Measurements from ENCODE around the gene RYR1.
A peak's percentile ranks its signal among the peaks of the same experiment; 100 is the strongest.
"Not testable (repeated sequence)": the region's sequence is repeated elsewhere in the genome, so short reads cannot be mapped to it uniquely, and the experiment has no call there.

The RYR1 gene

DNA sequence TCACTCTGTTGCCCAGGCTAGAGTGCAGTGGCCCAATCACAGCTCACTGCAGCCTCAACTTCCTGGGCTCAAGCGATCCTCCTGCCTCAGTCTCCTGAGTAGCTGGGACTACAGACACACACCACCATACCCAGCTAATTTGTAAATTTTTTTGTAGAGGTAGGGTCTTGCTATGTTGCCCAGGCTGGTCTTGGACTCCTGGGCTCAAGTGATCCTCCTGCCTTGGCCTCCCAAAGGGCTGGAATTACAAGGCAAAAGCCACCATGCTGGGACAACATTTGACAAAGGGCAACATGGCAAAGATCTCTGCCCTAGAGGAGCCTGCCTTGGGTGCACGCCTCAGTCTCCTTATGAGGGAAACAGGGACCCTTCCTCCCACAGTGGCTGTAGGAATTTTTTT, 61.9 kb downstream of the RYR1 start:
- DNase-seq, result not testable (repeated sequence)

DNA sequence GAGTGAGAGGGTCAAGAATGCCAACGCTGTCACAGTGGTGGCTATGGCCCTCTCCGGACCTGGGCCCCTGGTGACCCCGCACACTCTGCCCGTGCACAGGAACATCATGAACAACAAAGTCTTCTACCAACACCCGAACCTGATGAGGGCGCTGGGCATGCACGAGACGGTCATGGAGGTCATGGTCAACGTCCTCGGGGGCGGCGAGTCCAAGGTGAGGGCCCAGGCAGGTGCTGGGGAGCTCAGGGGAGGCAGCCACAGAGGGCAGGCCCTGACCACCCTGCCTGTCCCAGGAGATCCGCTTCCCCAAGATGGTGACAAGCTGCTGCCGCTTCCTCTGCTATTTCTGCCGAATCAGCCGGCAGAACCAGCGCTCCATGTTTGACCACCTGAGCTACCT, 62.6 kb downstream of the RYR1 start:
- DNase-seq, result no peak

DNA sequence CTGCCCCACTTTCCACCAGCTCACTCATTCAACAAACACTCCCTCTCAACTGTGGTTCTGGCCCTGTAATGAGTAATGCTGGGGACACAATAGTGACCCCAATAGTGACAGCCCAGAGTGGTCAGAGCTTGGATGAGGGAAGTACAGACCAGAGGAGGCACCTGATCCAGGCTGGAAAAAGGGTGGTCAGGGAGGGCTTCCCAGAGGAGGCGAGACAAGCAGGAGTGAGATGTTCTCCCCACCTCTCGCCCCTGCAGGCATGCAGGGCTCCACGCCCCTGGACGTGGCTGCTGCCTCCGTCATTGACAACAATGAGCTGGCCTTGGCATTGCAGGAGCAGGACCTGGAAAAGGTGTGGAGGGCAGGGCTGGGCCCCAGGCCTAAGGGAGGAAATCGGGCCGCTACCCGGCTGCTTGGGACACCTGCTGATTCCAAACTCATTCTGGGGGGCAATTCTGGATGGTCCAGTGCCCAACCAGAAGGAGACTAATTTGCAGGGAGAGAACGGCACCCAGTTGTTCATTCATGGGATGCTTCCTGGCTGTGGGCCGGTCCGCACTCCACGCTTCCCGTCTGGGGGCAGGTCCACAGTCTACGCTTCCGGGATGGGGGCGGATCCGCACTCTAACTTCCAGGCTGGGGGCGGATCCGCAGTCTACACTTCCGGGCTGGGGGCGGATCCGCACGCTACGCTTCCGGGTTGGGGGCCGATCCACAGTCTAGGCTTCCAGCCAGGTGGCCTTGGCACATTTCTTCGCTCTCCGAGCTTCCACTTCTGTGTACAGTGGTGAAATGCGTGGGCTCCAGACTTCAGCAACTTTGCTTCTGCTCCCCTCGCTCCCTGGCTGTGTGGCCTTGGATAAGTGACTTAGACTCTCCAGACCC, 63.4 kb downstream of the RYR1 start:
- peak; percentile 78 for DNase-seq

DNA sequence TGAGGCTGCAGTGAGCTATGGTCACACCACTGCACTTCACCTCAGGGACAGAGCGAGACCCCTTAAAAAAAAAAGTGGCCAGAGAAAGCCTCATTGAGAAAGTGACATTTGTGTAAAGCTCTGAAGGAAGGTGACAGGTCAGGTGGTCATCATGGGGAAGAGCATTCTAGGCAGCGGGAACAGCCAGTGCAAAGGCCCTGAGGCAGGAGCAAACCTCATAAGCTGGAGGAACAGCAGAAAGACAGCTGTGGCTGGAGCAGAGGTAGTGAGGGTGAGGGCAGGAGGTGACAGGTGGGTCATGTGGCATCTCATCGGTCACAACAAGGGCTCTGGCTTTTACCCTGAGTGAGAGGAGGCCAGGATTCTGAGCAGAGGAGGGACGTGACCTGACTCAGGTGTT, 64.4 kb downstream of the RYR1 start:
- no peak for DNase-seq

DNA sequence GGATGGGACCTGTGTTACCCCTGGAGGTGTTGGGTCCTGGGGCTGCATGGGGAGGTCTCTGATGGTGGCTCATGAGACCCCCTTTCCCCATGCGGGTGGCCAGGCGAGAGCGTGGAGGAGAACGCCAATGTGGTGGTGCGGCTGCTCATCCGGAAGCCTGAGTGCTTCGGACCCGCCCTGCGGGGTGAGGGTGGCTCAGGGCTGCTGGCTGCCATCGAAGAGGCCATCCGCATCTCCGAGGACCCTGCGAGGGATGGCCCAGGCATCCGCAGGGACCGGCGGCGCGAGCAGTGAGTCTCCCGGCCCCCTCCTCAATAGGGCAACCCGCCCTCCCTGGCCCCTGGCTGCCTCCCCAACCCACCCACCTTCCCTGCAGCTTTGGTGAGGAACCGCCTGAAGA, 66.0 kb downstream of the RYR1 start:
- DNase-seq, result no peak

DNA sequence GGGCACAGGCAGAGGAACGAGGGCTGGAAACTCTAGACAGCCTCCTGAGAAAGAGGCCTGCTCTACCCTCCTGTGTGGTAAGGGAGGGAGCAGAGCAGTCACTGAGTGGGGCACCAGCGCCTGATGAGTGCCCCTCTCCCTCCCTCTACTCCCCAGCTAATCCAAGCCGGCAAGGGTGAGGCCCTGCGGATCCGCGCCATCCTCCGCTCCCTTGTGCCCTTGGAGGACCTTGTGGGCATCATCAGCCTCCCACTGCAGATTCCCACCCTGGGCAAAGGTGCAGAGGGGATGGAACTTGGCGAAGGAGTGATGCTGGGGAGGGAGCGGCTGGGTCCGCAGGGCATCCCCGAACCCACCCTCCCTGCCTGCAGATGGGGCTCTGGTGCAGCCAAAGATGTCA, 67.0 kb downstream of the RYR1 start:
- DNase-seq, result no peak

DNA sequence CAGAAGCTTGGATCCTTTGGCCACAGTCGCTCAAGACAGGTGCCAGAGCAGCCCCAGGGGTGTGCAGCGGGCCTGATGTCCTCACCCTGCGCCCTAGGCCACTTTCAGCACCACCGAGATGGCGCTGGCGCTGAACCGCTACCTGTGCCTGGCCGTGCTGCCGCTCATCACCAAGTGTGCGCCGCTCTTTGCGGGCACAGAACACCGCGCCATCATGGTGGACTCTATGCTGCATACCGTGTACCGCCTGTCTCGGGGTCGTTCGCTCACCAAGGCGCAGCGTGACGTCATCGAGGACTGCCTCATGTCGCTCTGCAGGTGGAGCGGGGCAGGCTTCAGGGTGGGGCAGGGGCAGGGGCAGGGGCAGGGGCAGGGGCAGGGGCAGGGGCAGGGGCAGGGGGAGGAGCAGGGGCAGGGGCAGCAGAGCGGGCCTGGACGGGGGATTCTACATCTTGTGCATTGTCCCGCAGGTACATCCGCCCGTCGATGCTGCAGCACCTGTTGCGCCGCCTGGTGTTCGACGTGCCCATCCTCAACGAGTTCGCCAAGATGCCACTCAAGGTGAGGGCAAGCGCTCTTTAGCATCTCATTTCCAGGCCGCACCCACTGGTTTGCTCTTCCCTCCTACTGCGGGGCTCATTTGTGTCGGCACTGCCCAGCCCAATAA, 69.1 kb downstream of the RYR1 start:
- DNase-seq, result no peak

DNA sequence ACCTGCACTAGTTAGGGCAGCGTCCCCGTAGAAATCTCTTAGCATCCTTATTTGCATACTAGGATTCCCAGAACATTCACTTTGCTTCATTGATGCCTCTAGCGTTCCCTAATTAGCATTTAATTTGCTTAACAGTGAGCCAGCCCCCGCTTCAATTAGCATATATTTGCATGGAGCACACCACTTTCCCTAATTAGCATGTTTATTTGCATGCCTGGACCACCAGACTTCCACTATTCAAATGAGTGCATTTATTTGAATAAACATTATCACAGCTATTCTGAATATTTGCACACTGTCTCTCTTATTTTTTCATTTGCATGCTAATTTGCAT, 69.6 kb downstream of the RYR1 start:
- no peak for DNase-seq

DNA sequence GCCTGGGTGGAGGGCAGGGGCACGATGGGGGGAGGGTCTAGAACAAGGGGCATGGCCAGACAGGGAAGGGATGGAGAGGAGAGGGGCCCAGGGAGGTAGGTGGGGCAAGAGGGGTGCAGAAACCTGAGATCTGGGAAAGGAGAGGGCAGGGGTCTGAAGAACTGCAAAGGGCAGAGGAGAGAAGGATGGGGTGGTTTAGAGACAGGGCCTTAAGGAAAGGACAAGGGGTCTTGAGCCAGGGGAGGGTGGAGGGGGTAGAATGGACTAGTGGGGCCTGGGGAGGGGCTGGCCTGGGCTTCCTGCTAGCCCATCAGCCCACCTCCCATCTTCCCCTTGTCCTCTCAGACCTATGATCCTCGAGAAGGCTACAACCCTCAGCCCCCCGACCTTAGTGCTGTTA, 72.5 kb downstream of the RYR1 start:
- DNase-seq, result no peak

DNA sequence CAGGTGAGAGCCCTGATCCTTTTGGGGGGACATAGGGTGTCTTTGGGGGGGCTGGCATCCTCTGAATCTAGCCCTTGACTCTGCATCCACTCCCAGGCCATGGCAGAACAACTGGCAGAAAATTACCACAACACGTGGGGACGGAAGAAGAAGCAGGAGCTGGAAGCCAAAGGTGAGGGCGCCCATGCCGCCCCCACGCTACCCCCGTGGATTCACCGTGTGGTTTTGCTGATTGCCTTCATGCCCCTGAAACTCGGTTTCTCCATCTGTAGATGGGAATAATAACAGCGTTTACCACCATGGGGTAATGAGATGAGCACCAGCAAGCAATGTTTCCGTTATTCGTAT, 72.9 kb downstream of the RYR1 start:
- no peak for DNase-seq

DNA sequence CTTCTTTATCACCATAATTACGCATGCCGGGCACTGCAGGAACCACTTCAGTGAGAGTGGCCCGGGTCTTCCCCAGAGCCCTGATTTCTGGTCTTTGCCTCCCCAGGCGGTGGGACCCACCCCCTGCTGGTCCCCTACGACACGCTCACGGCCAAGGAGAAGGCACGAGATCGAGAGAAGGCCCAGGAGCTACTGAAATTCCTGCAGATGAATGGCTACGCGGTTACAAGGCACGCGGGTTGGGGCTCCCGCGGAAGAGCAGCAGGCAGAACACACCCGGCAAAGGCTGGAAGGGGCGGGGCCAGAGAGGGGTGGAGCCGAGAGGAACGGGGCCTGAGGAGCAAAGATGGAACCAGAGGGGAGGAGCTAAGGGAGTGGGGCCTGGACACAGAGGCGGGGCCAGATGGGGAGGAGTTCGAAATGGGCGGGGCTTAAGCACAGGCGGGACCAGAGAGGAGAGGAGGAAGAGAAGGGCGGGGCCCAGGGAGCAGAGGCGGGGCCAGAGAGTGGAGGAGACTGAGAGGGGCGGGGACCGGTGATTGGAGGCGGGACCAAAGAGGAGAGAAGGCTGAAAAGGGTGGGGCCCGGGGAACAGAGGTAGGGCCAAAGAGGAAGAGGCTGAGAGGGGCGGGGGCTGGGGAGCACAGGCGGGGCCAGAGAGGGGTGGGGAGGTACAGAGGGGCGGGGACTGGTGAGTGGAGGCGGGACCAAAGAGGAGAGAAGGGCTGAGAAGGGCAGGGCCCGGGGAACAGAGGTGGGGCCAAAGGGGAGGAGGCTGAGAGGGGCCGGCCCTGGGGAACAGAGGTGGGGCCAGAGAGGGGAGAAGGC, 73.4 kb downstream of the RYR1 start:
- peak; percentile 72 for DNase-seq

DNA sequence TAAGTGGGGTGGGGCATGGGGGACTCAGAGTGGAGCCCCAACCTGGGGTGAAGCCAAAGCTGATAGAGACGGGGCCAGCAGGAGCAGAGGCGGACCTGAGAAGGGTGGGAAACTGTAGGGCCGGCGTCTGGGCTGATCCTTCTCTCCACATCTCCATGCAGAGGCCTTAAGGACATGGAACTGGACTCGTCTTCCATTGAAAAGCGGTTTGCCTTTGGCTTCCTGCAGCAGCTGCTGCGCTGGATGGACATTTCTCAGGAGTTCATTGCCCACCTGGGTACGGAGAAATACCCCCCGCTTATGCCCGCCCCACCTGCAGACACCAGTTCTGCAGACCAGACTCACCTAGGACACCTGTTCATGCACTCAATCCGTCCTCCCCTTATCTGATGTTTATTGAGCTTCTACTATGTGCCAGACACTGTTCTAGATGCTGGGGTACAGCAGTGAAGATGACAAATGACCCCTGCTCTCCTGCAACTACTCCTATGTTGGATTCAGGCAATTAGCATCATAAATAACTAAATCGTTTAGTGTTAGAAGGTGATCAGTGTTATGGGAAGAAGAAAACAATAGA, 74.1 kb downstream of the RYR1 start:
- DNase-seq, result no peak

DNA sequence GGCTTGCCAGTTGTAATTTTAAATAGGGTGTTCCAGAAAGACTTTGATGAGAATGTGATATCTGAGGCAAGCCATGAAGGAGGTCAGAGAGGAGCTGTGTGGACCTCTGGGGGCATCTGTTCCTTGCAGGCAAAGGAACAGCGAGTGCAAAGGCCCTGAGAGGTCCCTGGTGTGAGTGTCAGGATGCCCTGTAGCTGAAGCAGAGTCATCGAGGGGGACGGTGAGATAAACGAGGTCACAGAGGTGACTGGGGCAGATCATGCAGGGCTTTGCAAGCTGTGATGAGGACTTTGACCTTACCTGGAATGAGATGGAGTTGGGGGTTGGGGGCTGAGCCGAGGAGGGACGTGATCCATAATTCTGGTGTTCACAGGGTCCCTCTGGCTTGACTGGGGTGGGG, 75.0 kb downstream of the RYR1 start:
- DNase-seq, result no peak

DNA sequence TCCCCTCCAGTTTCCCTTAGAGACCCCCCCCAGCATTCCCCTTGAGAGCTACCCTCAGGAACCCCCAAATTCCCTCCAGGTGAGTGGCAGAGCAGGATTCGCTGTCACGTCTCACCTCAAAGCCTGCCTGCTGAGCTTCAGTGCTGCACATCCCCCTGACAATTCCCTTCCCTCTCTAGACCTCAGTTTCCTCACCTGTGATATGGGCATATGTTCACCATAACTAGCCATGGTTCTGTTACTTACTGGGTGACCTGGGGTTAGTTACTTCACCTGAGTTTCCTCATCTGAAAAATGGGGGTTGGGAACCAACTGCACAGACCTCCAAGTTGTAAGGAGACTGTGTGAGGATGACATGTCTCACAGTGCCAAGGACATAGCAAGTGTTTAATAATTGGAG, 75.5 kb downstream of the RYR1 start:
- DNase-seq, result no peak

DNA sequence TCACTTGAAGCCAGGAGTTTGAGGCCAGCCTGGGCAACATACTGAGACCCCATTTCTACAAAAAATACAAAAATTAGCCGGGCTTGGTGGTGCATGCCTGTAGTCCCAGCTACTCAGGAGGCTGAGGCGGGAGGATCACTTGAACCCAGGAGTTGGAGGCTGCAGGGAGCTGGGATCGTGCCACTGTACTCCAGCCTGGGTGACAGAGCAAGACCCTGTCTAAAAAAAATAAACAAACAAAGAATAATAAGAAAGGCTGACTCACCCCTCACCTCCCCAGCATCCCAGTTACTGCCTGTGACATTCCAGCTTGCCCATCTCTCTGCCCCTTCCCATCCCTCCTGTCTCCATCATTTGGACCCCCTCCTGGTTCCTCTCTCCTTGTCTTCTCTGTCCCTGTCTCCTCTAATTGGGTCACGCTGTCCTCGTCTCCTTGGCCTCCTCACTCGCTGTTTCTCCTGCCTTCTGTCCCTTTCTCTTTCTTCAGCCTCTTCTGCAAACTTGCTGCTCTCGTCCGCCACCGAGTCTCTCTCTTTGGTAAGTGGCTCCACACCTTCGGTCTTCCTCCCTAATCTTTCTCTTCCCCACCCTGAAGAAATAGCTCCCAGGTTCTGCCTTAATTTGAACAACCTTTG, 77.7 kb downstream of the RYR1 start:
- DNase-seq, result no peak

DNA sequence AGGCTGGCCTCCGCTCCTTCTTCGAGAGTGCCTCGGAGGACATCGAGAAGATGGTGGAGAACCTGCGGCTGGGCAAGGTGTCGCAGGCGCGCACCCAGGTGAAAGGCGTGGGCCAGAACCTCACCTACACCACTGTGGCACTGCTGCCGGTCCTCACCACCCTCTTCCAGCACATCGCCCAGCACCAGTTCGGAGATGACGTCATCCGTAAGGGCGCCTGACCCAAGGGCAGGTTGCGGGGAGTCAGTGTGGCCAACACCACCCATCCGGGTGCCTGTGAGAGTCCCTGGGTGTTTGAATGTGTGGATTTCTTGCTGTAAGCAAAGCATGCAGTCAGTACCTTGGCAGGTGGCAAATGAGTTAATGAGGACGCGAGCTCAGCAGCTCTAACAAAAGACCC, 78.8 kb downstream of the RYR1 start:
- no peak for DNase-seq

DNA sequence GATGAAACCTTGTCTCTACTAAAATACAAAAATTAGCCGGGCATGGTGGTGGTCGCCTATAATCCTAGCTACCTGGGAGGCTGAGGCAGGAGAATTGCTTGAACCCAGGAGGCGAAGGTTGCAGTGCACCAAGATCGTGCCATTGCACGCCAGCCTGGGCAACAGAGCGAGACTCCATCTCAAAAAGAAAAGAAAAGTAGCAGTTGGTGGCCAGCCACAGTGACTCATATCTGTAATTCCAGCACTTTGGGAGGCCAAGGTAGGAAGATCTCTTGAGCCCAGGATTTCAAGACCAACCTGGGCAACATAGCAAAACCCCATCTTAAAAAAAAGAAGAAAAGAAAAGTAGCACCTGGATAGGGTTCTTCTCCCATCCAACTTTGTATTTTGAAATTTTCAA, 79.7 kb downstream of the RYR1 start:
- not testable (repeated sequence) for DNase-seq

DNA sequence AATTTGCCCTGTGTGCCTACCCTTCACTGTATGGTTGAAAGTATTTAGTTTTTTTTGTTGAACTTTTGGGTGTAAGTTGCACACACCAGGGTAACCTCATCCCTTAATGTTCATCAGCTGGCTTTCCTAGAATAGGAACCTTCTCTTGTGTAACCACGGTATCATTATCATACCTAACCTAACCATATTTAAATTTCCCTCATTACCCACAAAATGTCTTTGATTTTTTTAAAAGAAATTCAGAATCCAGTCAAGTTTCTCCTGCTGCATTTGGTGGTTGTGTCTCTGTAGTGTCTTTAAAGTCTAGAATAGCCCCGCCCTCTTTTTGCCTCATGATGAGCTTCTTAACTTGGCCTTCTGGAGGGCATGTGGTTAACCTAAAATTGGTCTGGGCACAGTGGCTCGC, 80.3 kb downstream of the RYR1 start:
- DNase-seq, result peak; percentile 23

DNA sequence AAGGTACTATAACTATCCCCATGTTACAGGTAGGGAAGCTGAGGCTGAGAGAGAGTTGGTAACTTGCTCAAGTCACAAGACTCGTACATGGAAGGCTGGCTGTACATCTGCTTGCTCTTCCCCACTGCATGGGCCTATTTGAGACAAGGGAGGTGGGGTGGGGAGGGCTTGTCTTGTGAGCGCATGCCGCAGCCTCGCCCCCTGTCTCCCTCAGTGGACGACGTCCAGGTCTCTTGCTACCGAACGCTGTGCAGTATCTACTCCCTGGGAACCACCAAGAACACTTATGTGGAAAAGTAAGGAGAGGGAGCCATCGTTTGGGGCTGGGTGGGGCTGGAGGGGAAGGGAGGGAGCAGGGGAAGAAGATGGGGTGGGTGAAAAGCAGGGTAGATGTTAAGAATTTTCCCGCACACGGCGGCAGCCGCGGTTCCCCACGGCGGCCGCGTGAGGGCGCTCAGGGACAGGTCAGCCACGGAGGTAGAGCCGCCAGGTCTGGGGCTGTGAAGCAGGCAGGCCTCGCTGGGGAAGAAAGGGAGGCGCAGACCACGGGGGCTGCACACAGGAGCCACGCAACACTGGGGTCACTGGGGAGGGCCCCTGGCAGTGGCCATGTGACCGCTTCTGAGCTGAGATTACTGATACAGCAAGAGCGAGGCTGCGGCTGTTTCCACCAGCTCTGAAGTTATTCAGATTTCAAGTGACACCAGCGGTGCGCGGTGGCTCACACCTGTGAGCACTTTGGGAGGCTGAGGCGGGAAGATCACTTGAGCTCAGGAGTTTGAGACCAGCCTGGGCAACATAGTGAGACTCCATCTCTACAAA, 81.5 kb downstream of the RYR1 start:
- DNase-seq, result peak; percentile 80

DNA sequence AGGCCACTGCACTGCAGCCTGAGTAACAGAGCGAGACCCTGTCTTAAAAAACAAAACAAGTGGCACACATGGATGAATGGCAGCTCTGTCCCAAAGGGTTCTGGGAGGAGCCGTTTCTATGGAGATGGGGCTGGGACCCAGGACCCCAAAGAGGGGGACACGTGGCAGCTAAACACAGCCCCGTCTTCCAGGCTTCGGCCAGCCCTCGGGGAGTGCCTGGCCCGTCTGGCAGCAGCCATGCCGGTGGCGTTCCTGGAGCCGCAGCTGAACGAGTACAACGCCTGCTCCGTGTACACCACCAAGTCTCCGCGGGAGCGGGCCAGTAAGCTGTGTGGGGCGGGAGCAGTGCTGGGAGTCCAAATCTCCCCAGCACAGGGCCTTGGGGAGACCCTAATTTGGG, 82.4 kb downstream of the RYR1 start:
- DNase-seq, result no peak

DNA sequence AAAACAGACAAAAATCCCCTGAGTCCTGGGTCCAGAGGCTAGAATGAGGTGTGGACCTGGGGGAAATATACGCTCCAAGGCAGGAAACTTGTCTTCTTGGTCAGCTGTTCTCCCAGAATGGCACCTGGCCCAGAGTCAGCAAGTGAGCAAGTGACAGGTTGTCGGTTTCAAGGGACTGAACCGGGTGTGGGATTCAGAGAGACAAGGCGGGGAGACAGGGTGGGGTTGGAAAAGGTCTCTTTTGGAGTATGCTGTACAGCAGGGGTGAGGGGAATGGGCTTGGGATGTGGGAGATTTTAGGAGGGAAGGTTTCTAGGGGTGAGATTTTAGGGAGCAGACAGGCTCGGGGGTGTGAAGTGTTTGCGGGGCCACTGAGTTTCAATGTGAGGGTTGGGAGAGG, 83.3 kb downstream of the RYR1 start:
- DNase-seq, result no peak

DNA sequence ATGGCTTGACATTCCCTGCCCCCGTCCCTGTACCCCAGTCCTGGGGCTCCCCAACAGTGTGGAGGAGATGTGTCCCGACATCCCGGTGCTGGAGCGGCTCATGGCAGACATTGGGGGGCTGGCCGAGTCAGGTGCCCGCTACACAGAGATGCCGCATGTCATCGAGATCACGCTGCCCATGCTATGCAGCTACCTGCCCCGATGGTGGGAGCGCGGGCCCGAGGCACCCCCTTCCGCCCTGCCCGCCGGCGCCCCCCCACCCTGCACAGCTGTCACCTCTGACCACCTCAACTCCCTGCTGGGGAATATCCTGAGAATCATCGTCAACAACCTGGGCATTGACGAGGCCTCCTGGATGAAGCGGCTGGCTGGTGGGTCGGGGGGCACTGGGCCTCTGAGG, 83.8 kb downstream of the RYR1 start:
- DNase-seq, result no peak
